Neural cell (in vitro differentiated cells): ENCODE results near the gene GFAP.

Experiments used
- CTCF ChIP-seq: fragments of 450-650 bp; IDR thresholded peaks from 2 replicates; pipeline ENCODE4 v1.5.1; 2014; ENCODE audit warnings: antibody characterized with exemption, mild to moderate bottlenecking, moderate library complexity; ENCODE audit not compliant: poor library complexity, severe bottlenecking
- EZH2 ChIP-seq: fragments of 200-600, 300-800 bp; shearing (Covaris generic), sonication (generic); IDR thresholded peaks from 2 replicates; pipeline ENCODE4 v1.6.1; 2014; ENCODE audit warnings: antibody characterized with exemption, low read length, borderline replicate concordance, mild to moderate bottlenecking; ENCODE audit not compliant: insufficient read depth, poor library complexity, severe bottlenecking

GRCh38 chr17:44931376-44931775 is 16.1 kb upstream of the GFAP start:
- no peak for TF ChIP-seq CTCF
- TF ChIP-seq EZH2 = no peak
